Limb (tissue), 2 donors: Measurements from ENCODE around the gene GJB2.

Source experiments
- DNase-seq, 2 donors: peaks; one replicate each; pipeline ENCODE4 v3.0.0-alpha.2; 2016; ENCODE audit errors: extremely low spot score in 2 of 2

Gene GJB2

GRCh38 chr13:20192836-20193161 lies at the start of gene GJB2:
TSS of gene GJB2 (minus strand) at chr13:20192938. CDS start at chr13:20189581, 3,357 bp downstream.
- DNase-seq: no peak

GRCh38 chr13:20241593-20241992 lies 48.9 kb upstream of the GJB2 start:
- no peak for DNase-seq

GRCh38 chr13:20239748-20240147 lies 47.0 kb upstream of the GJB2 start:
- no peak for DNase-seq

GRCh38 chr13:20232556-20233277 lies 40.0 kb upstream of the GJB2 start:
- DNase-seq: no peak

GRCh38 chr13:20231839-20232555 lies 39.3 kb upstream of the GJB2 start, which contains the start of gene GJB6:
TSS of gene GJB6 (minus strand) at chr13:20232319. CDS start at chr13:20223480, 8,839 bp downstream.
- DNase-seq: peak in 1 of 2 donors; percentile 52

- no peak for DNase-seq
Measured at GRCh38 chr13:20230913-20231838, 38.4 kb upstream of the GJB2 start.

GRCh38 chr13:20227730-20228129 lies 35.0 kb upstream of the GJB2 start:
- DNase-seq: no peak

GRCh38 chr13:20227288-20227687 lies 34.5 kb upstream of the GJB2 start:
- DNase-seq: no peak

GRCh38 chr13:20222553-20222952 lies 29.8 kb upstream of the GJB2 start:
- DNase-seq: no peak

GRCh38 chr13:20221772-20222171 lies 29.0 kb upstream of the GJB2 start:
- no peak for DNase-seq

- DNase-seq: no peak
Measured at GRCh38 chr13:20219577-20219976, 26.8 kb upstream of the GJB2 start.

GRCh38 chr13:20217168-20217567 lies 24.4 kb upstream of the GJB2 start:
- no peak for DNase-seq

- DNase-seq: no peak
Measured at GRCh38 chr13:20209948-20210347, 17.2 kb upstream of the GJB2 start.

GRCh38 chr13:20206698-20207235 lies 14.0 kb upstream of the GJB2 start:
- DNase-seq: no peak

GRCh38 chr13:20206065-20206697 lies 13.4 kb upstream of the GJB2 start:
- DNase-seq: no peak

- no peak for DNase-seq
Measured at GRCh38 chr13:20198781-20199180, 6.0 kb upstream of the GJB2 start.

- DNase-seq: peak in 1 of 2 donors; percentile 52
Measured at GRCh38 chr13:20197361-20197834, 4.7 kb upstream of the GJB2 start.

- no peak for DNase-seq
Measured at GRCh38 chr13:20195801-20196200, 3.1 kb upstream of the GJB2 start.

GRCh38 chr13:20193907-20194631 lies 1.3 kb upstream of the GJB2 start:
- no peak for DNase-seq

- peak in 1 of 2 donors; percentile 51 for DNase-seq
Measured at GRCh38 chr13:20193162-20193906, 596 bp upstream of the GJB2 start.
